Activated naive CD4-positive, alpha-beta T cell treated with Interleukin-2 at 50 U/mL for 16 hours (primary cell): ENCODE results near the gene ANKRD27.
"Not testable (repeated sequence)": the region's sequence is repeated elsewhere in the genome, so short reads cannot be mapped to it uniquely, and the experiment has no call there.

Experiments
- DNase-seq: peaks from one replicate; pipeline ENCODE4 v3.0.0-alpha.2; 2020

The ANKRD27 gene

GRCh38 chr19:32598022-32598421, 77.0 kb downstream of the ANKRD27 start:
- no peak for DNase-seq

DNA sequence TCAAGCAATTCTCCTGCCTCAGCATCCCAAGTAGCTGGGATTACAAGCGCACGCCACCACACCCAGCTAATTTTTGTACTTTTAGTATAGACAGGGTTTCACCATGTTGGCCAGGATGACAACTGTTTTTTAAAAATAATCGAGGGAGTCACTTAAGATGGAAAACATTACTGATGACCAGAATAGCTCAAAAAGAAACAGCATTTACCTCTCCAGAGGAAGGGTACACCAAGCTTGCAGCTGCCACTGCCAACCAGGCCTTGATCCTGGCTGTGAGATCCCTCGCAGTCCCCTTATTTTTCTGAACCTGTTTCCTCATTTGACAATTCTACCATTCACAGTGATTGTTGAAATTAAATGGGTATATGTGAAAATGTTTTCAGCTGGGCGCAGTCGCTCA, 79.5 kb downstream of the ANKRD27 start:
- no peak for DNase-seq

- DNase-seq: no peak
Observed at GRCh38 chr19:32594021-32594420, 81.0 kb downstream of the ANKRD27 start.

DNA sequence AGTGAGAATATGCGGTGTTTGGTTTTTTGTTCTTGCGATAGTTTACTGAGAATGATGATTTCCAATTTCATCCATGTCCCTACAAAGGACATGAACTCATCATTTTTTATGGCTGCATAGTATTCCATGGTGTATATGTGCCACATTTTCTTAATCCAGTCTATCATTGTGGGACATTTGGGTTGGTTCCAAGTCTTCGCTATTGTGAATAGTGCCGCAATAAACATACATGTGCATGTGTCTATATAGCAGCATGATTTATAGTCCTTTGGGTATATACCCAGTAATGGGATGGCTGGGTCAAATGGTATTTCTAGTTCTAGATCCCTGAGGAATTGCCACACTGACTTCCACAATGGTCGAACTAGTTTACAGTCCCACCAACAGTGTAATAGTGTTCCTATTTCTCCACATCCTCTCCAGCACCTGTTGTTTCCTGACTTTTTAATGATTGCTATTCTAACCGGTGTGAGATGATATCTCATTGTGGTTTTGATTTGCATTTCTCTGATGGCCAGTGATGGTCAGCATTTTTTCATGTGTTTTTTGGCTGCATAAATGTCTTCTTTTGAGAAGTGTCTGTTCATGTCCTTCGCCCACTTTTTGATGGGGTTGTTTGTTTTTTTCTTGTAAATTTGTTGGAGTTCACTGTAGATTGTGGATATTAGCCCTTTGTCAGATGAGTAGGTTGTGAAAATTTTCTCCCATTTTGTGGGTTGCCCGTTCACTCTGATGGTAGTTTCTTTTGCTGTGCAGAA, 87.1 kb downstream of the ANKRD27 start:
- DNase-seq: not testable (repeated sequence)

DNA sequence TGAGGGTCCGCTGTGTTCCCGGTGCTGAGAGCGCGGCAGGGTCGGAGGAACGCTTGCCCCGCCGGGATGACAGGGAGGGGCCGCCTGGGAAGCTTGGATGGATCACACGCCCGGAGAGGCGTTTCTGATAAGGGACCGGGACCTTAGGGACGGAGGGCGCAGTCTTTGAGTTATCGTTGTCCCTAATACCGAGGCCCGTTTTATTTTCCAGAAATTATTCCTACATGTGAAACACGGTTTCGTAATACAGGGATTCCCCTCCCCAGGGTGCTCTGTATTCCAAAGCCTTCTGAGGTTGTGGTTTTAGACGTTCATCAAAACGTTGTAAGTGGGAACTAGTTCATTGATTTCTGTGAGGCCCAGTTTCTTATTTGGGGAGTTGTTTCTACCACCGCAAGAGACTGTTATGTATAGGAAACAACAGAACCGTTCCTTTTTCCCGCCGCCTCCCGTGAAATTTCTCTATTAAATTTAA, 93.2 kb downstream of the ANKRD27 start:
- no peak for DNase-seq

DNA sequence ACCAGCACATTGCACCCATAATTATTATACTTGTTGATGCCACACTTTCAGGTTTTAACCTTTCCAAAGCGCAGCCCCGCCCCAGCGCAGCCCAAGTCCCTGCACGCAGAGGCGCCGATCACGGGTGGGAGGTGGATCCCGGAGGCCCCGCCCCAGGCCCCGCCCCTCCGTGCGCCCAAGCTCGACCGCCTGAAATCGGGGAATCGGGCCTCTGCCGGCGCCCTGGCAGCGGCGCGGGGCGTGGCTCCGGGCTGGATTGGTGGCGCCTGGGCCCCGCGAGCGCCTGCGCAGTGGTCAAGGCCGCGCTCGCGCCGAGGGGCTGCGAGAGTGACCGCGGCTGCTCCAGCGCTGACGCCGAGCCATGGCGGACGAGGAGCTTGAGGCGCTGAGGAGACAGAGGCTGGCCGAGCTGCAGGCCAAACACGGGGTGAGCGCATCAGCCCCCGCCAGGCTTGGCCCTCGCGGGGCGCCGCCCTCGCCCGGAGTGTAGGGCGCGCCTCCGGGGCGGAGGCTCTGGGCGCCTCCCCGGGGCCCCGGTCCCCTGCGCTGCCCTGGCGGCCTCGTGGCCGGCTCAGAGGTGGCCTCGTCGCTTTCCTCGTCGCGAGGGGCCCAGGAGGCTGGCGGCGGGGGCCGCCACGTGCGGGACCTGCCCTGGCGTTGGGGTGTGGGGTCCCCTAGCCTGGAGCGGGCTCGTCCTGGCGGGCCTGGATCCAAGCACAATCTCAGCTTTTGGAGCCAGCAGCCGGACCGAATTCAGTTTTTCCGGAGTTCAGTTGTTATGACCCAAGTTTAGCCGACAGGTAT, 93.9 kb downstream of the ANKRD27 start, which contains the start of gene PDCD5:
PDCD5 (plus strand) TSS at position 290 of the 804 bp plus-strand sequence; CDS start at position 362, 72 bp downstream.
- DNase-seq: peak; percentile 98

- no peak for DNase-seq
Observed at GRCh38 chr19:32580353-32580900, 94.6 kb downstream of the ANKRD27 start.

GRCh38 chr19:32576790-32577189, 98.2 kb downstream of the ANKRD27 start:
- no peak for DNase-seq

DNA sequence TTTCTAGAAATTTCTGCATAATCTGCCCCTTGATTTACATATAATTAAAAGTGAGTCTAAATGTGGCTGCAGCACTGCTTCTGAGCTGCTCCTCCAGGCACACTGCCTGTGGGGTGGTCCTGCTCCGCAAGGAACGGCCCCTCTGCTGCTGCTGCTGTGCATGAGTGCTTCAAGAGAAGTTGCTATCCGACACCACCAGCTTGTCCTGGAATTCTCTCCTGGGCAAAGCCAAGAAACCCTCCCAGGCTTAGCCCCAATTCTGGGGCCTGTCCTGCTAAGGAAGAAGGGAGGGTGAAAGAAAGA, 101.5 kb downstream of the ANKRD27 start:
- no peak for DNase-seq

GRCh38 chr19:32572700-32573491, 102.1 kb downstream of the ANKRD27 start:
- DNase-seq: not testable (repeated sequence)

GRCh38 chr19:32571471-32572075, 103.4 kb downstream of the ANKRD27 start:
- DNase-seq: not testable (repeated sequence)

DNA sequence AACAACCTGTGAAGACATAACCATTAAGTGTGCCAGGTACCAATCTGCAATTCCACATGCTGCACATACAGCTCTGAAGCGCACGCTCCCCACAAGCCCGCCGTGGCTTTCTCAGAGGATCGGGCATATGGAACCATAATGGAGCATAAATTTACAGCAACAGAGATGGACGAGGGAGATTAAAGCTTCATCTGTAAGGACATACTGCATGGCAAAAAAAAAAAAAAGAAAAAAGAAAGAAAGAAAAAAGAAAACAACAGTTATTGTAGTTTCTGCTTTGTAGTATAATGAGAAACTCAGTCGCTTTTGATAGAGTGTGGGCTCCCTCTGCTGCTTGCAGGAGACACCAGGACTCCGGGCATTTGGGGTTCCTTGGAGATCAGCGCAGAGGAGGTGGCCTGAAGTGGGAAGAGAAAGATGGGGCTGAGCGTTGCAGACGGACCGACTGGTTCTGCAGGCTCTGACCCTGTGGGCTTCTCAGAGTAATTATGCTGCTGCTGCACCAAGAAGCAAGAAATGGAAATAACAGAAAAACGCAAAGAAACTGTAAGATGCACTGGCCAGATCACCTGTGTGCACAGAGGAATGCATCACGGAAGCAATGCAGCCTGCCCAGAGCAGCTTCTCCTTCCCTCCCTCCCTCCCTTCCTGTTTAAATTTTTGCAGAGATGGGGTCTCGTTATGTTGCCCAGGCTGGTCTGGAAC, 104.7 kb downstream of the ANKRD27 start:
- DNase-seq: peak; percentile 24

DNA sequence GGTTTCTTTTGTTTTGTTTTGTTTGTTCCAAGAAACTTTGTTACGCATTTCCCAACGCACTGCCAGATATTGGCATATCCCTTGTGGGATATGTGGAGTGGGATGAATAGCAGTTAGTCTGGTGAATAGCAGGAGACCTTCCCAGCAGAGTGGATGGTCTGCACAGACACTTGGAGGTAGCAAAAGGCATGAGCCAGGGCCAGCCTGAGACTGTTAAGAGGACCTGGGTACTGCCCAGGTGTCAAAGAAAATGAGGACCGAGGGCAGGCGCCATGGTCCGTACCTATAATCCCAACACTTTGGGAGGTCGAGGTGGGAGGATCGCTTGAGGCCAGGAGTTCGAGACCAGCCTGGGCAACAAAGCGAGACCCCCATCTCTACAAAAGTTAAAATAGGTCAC, 107.5 kb downstream of the ANKRD27 start:
- no peak for DNase-seq

DNA sequence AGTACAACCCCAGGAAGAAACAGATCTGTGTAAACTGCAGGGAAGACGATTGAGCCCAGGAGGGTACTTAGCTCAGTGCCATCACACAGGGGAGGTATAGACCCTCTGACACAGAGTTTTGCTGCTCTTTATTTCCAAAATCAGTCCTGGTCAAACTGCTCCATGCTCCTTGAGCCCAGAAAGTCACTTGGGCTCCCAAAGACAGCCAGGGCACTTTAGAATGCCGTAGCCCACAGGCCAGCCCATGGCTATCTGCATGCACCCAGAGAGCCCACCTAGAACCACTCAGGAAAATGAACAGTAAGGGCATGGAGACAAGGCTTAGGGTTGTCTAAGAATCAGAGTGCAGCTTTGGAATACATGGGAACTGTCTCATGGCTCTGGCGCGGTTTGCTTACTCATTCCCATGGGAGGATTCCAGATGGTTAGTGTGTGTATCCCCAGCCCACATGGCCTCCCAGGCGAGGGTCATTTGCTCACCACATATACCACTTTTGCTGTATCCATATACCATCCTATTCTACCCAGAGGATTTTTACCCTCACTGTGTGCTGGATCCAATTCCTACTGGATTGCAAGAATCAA, 108.6 kb downstream of the ANKRD27 start:
- DNase-seq: no peak

DNA sequence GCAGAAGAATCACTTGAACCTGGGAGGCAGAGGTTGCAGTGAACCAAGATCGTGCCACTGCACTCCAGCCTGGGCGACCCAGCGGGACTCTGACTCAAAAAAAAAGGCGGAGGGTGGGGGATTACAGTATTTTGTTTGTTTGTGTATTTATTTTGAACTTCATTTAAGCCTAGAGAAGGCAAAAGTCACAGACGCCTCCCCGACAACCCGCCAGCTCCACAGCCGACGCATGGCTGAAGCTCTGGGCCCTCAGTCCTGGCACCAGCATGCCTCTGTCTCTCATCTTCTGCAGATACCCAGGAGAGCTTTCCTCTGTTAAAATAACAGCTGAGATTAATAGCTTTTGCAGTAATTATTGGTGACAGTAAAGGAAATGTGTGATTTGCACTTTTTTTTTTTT, 111.2 kb downstream of the ANKRD27 start:
- DNase-seq: no peak

- no peak for DNase-seq
Observed at GRCh38 chr19:32558607-32559228, 116.3 kb downstream of the ANKRD27 start.

DNA sequence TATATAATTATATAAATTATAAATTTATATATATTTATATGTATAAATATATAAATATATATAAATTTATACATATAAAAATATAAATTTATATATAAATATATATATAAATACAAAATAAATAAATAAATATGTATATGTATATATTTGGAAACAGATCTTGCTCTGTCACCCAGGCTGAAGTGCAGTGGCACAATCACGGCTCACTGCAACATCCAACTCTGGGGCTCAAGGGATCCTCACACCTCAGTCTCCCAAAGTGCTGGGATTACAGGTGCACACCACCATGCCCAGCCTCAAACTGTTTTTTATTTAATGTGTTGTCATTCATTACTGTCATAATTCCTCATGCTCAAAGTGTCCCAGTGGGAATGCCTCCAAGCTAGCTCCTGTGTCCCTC, 119.2 kb downstream of the ANKRD27 start:
- no peak for DNase-seq

DNA sequence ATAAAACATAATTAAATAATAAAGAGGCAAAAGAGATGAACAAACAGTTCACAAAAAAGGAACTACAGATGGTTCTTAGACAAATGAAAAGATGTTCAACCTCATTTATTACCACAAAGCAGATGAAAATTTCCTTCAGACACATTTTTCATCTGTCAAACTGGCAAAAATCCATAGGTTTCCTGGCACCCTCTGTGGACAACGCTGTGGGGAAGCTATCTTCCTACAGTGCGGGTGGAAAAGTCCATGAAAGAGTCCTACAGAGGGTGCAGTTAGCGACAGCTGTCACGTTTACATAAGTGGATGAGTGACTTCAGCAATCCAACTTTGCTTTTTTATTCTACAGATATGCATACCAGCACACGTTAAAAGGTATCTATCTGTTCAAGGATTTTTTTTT, 124.3 kb downstream of the ANKRD27 start:
- no peak for DNase-seq
